H9 (cell line): Measurements from ENCODE around the gene TSTD2. TPM values are rescaled to one million over a fixed set of nuclear protein-coding genes. Genes with fewer than 3 reads are reported as not detected.

Experiments used
- DNase-seq: peaks from one replicate; pipeline ENCODE4 v3.0.0-alpha.2; 2017
- H2AFZ ChIP-seq: one replicate; pipeline ENCODE4 v1.6.1; 2013; ENCODE audit warnings: mild to moderate bottlenecking, low read length, control low read depth, moderate library complexity
- H2AK5ac ChIP-seq: 2 replicates; pipeline ENCODE4 v1.6.1; 2013; ENCODE audit warnings: low read length, control low read depth, mixed read lengths; ENCODE audit not compliant: insufficient read length
- H2BK120ac ChIP-seq: one replicate; pipeline ENCODE4 v1.6.1; 2013; ENCODE audit warnings: low read depth, mild to moderate bottlenecking, low read length, control low read depth, inconsistent platforms; ENCODE audit not compliant: poor library complexity, severe bottlenecking
- H2BK12ac ChIP-seq: 2 replicates; pipeline ENCODE4 v1.6.1; 2013; ENCODE audit warnings: low read length, control low read depth, mixed read lengths, low read depth; ENCODE audit not compliant: insufficient read length
- H2BK15ac ChIP-seq: 2 replicates; pipeline ENCODE4 v1.6.1; 2013; ENCODE audit warnings: low read depth, low read length, control low read depth
- H2BK20ac ChIP-seq: one replicate; pipeline ENCODE4 v1.6.1; 2013; ENCODE audit warnings: low read depth, mild to moderate bottlenecking, low read length, control low read depth, inconsistent platforms; ENCODE audit not compliant: poor library complexity, severe bottlenecking
- H2BK5ac ChIP-seq: 2 replicates; pipeline ENCODE4 v1.6.1; 2013; ENCODE audit warnings: low read length, control low read depth, mixed read lengths; ENCODE audit not compliant: insufficient read length
- H3K14ac ChIP-seq: 2 replicates; pipeline ENCODE4 v1.6.1; 2013; ENCODE audit warnings: low read length, control low read depth; ENCODE audit not compliant: insufficient read depth
- H3K18ac ChIP-seq: 2 replicates; pipeline ENCODE4 v1.6.1; 2013; ENCODE audit warnings: low read depth, mild to moderate bottlenecking, mixed read lengths, low read length, control low read depth; ENCODE audit not compliant: insufficient read length
- H3K23ac ChIP-seq: 2 replicates; pipeline ENCODE4 v1.6.1; 2013; ENCODE audit warnings: low read length, control low read depth, mixed read lengths, low read depth; ENCODE audit not compliant: insufficient read length
- H3K23me2 ChIP-seq: 2 replicates; pipeline ENCODE4 v1.6.1; 2013; ENCODE audit warnings: low read depth, mild to moderate bottlenecking, mixed read lengths, low read length, control low read depth; ENCODE audit not compliant: insufficient read length, poor library complexity, severe bottlenecking
- H3K27ac ChIP-seq: 2 replicates; pipeline ENCODE4 v1.5.1; 2013; ENCODE audit warnings: low read length, control low read depth, mixed read lengths, low read depth; ENCODE audit not compliant: insufficient read length
- H3K27me3 ChIP-seq: 2 replicates; pipeline ENCODE4 v1.6.1; 2013; ENCODE audit warnings: low read length, control low read depth, inconsistent platforms; ENCODE audit not compliant: insufficient read depth
- H3K4ac ChIP-seq: 2 replicates; pipeline ENCODE4 v1.6.1; 2013; ENCODE audit warnings: low read depth, mild to moderate bottlenecking, control low read depth, inconsistent platforms, low read length, moderate library complexity
- H3K4me1 ChIP-seq: 2 replicates; pipeline ENCODE4 v1.6.1; 2013; ENCODE audit warnings: low read length, control low read depth, inconsistent platforms; ENCODE audit not compliant: insufficient read depth
- H3K4me2 ChIP-seq: 2 replicates; pipeline ENCODE4 v1.6.1; 2013; ENCODE audit warnings: low read length, control low read depth, mixed read lengths; ENCODE audit not compliant: insufficient read length, insufficient read depth
- H3K56ac ChIP-seq: 2 replicates; pipeline ENCODE4 v1.6.1; 2013; ENCODE audit warnings: low read depth, mild to moderate bottlenecking, mixed read lengths, low read length, control low read depth; ENCODE audit not compliant: insufficient read length
- H3K79me1 ChIP-seq: 2 replicates; pipeline ENCODE4 v1.6.1; 2013; ENCODE audit warnings: low read depth, mild to moderate bottlenecking, moderate library complexity, low read length, control low read depth, inconsistent platforms; ENCODE audit not compliant: insufficient read depth, poor library complexity, severe bottlenecking
- H3K79me2 ChIP-seq: 2 replicates; pipeline ENCODE4 v1.6.1; 2013; ENCODE audit warnings: low read length, control low read depth, inconsistent platforms; ENCODE audit not compliant: insufficient read depth
- H3K9ac ChIP-seq: 2 replicates; pipeline ENCODE4 v1.6.1; 2013; ENCODE audit warnings: low read length, control low read depth, mixed read lengths; ENCODE audit not compliant: insufficient read length; ENCODE audit errors: extremely low read depth
- H3K9me3 ChIP-seq: one replicate; pipeline ENCODE4 v1.6.1; 2013; ENCODE audit warnings: low read depth, low read length, inconsistent platforms; ENCODE audit not compliant: control insufficient read depth
- H3T11ph ChIP-seq: one replicate; pipeline ENCODE4 v1.6.1; 2013; ENCODE audit warnings: mild to moderate bottlenecking, low read length, control low read depth, inconsistent platforms
- H4K20me1 ChIP-seq: one replicate; pipeline ENCODE4 v1.6.1; 2013; ENCODE audit not compliant: control insufficient read depth, insufficient read length, insufficient read depth
- H4K5ac ChIP-seq: 2 replicates; pipeline ENCODE4 v1.6.1; 2013; ENCODE audit warnings: low read depth, mild to moderate bottlenecking, mixed read lengths, low read length, control low read depth; ENCODE audit not compliant: insufficient read length
- H4K8ac ChIP-seq: replicated peaks from 2 replicates; pipeline ENCODE4 v1.6.1; 2013; ENCODE audit warnings: low read length, control low read depth, mixed read lengths, low read depth; ENCODE audit not compliant: insufficient read length
- H4K91ac ChIP-seq: 2 replicates; pipeline ENCODE4 v1.6.1; 2013; ENCODE audit warnings: low read depth, mild to moderate bottlenecking, moderate library complexity, mixed read lengths, low read length, control low read depth; ENCODE audit not compliant: insufficient read length
- H3K27ac Mint-ChIP-seq, 3 experiments: 2 replicates in 2 of 3; 3 replicates in 1 of 3; pipeline ENCODE4 v1.8.0; 2020 to 2021; ENCODE audit warnings: mixed read lengths in 3 of 3, mild to moderate bottlenecking in 1 of 3, moderate library complexity in 1 of 3
- H3K27me3 Mint-ChIP-seq: 2 replicates; pipeline ENCODE4 v1.8.0; 2021; ENCODE audit warnings: low read depth, mild to moderate bottlenecking, moderate library complexity, mixed read lengths
- H3K36me3 Mint-ChIP-seq, 3 experiments: 2 replicates in 2 of 3; 3 replicates in 1 of 3; pipeline ENCODE4 v1.8.0; 2020 to 2021; ENCODE audit warnings: low read depth in 3 of 3, mixed read lengths in 3 of 3; ENCODE audit not compliant: insufficient read depth in 1 of 3
- H3K4me1 Mint-ChIP-seq, 2 experiments: 2 replicates each; pipeline ENCODE4 v1.8.0; 2020; ENCODE audit warnings: mixed read lengths in 2 of 2
- H3K4me3 Mint-ChIP-seq, 2 experiments: 2 replicates in 1 of 2; 3 replicates in 1 of 2; pipeline ENCODE4 v1.8.0; 2020 to 2021; ENCODE audit warnings: mild to moderate bottlenecking in 2 of 2, mixed read lengths in 2 of 2, moderate library complexity in 1 of 2
- H3K9me3 Mint-ChIP-seq, 2 experiments: 2 replicates in 1 of 2; 3 replicates in 1 of 2; pipeline ENCODE4 v1.8.0; 2020; ENCODE audit warnings: mild to moderate bottlenecking in 2 of 2, mixed read lengths in 2 of 2, moderate library complexity in 1 of 2
- WGBS: extraction: QIAGEN DNeasy Blood & Tissue Kit; methylation state at CpG from one replicate; pipeline ENCODE4 v1.1.7; 2013; ENCODE audit warnings: missing lambda C conversion rate, low lambda C conversion rate, mixed read lengths; ENCODE audit not compliant: insufficient read length; ENCODE audit errors: extremely low coverage; 5-methylcytosine and 5-hydroxymethylcytosine counted together
- total RNA-seq: library from RNA; stranded (reverse); gene quantifications from 2 replicates; pipeline ENCODE4 v1.2.1, GENCODE V29; 2021
- TF ChIP-seq, protein P1 (sequence below): fragments of 200-600 bp; sonication (generic); conservative IDR thresholded peaks from 3 replicates; pipeline ENCODE4 v1.8.0; 2021; ENCODE audit warnings: antibody characterized with exemption, mild to moderate bottlenecking

Gene TSTD2
- total RNA-seq, 1 experiment from 2014 or later = 23.5 TPM

DNA sequence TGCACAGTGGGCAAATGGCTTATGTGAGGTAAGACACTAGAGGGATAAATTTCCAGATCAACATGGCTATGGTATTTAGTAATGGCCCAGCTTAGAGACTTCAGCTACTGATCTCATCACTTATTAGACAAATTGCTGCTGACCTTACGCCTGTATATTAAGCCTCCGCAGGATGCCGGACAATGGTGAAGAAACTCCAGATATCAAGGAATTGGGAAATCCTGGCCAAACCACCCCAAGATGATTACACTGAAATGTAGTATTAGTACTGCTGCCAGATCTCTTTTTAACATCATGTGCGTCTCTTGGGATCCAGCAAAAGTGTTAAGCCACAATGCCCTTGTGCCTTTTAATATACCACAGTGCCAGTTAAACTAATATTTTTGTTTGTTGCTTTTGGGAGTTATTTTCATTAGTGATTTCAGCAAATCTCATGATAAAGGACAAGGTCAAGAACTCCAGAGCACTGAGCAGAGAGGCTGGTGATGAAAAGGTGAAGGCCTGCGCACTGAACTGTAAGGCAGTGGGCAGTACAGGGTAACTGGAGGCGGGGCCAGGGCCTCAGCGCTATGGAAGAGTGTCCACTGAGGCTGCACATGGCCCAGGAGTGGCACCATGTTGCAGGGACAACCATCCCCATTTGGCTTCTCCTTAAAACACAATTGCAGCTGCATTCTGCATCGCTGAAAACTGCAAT is 32.5 kb downstream of the TSTD2 start:
- Histone ChIP-seq H3K9ac (no peak overlapping the region), H3K18ac (no peak overlapping the region), H3K4me2 (no peak overlapping the region), H3K56ac (no peak overlapping the region), H2BK15ac (no peak overlapping the region), H2BK20ac (no peak overlapping the region), H3T11ph (no peak overlapping the region), H3K23me2 (no peaks in the 10 kb centered on the region), H2BK5ac (no peak overlapping the region), H3K14ac (no peak overlapping the region), H4K91ac (no peak overlapping the region), H3K23ac (no peak overlapping the region), H4K20me1 (no peaks in the 10 kb centered on the region), H3K27me3 (no peaks in the 10 kb centered on the region), H2BK120ac (no peak overlapping the region), H3K27ac (no peak overlapping the region), H2AFZ (no peak overlapping the region), H4K5ac (no peak overlapping the region), H3K79me2 (no peaks in the 10 kb centered on the region), H4K8ac (no peak overlapping the region), H3K4me1 (no peaks in the 10 kb centered on the region; the same call in 1 of the 2 replicates), H2BK12ac (no peak overlapping the region), H3K79me1 (no peaks in the 10 kb centered on the region), H2AK5ac (no peak overlapping the region), H3K9me3 (no peaks in the 10 kb centered on the region), H3K4ac (no peak overlapping the region)
- H3K36me3 Mint-ChIP-seq = peaks cover 16 to 57% (median 46%) of the 10 kb centered on the region in 3 experiments
- WGBS = no CpG with 5 or more reads among the region's 8 CpGs
- DNase-seq = no peak
- no peaks in the 10 kb centered on the region for H3K9me3 Mint-ChIP-seq
- H3K4me1 Mint-ChIP-seq = peaks cover 4% of the 10 kb centered on the region in 2 experiments
- H3K27ac Mint-ChIP-seq = no peak overlapping the region
- TF ChIP-seq, protein P1, sequence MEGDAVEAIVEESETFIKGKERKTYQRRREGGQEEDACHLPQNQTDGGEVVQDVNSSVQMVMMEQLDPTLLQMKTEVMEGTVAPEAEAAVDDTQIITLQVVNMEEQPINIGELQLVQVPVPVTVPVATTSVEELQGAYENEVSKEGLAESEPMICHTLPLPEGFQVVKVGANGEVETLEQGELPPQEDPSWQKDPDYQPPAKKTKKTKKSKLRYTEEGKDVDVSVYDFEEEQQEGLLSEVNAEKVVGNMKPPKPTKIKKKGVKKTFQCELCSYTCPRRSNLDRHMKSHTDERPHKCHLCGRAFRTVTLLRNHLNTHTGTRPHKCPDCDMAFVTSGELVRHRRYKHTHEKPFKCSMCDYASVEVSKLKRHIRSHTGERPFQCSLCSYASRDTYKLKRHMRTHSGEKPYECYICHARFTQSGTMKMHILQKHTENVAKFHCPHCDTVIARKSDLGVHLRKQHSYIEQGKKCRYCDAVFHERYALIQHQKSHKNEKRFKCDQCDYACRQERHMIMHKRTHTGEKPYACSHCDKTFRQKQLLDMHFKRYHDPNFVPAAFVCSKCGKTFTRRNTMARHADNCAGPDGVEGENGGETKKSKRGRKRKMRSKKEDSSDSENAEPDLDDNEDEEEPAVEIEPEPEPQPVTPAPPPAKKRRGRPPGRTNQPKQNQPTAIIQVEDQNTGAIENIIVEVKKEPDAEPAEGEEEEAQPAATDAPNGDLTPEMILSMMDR = no peak
- no peak overlapping the region for H3K4me3 Mint-ChIP-seq
- no peaks in the 10 kb centered on the region for H3K27me3 Mint-ChIP-seq
